Testis (tissue), 3 donors: ENCODE data around the gene PIGU. TPM values are rescaled to one million over a fixed set of nuclear protein-coding genes. Genes with fewer than 3 reads are reported as not detected.

ENCODE experiments used
- DNase-seq: peaks from one replicate; pipeline ENCODE4 v3.0.0-alpha.2; 2019
- H3K27ac ChIP-seq, 2 donors: fragments of 200-600 bp; sonication (generic); one replicate each; pipeline ENCODE4 v1.5.1; 2019
- H3K27me3 ChIP-seq: fragments of 200-600 bp; sonication (generic); one replicate; pipeline ENCODE4 v1.5.1; 2019
- H3K36me3 ChIP-seq: fragments of 200-600 bp; sonication (generic); one replicate; pipeline ENCODE4 v1.5.1; 2017; ENCODE audit warnings: low read depth; ENCODE audit errors: missing control alignments
- H3K4me1 ChIP-seq: fragments of 200-600 bp; sonication (generic); one replicate; pipeline ENCODE4 v1.5.1; 2019
- H3K4me3 ChIP-seq, 2 donors: fragments of 200-600 bp; sonication (generic); one replicate each; pipeline ENCODE4 v1.5.1; 2017 to 2019
- H3K9me3 ChIP-seq: fragments of 200-600 bp; sonication (generic); one replicate; pipeline ENCODE4 v1.5.1; 2017
- POLR2A ChIP-seq: fragments of 450-650 bp; IDR thresholded peaks from one replicate; pipeline ENCODE4 v1.6.1; 2017; ENCODE audit warnings: antibody characterized with exemption, mild to moderate bottlenecking, moderate library complexity
- WGBS, 2 donors: methylation state at CpG; one replicate each; pipeline ENCODE4 v1.1.5; 2018; 5-methylcytosine and 5-hydroxymethylcytosine counted together
- intact Hi-C: fragments of 100-400 bp; cut with DNase I; formaldehyde crosslinking; loops from one replicate; pipeline ENCODE4 v1.15.1; 2023; ENCODE audit warnings: low total_unique reads
- polyA plus RNA-seq: library from polyadenylated mRNA; stranded (reverse); fragments of 350-450 nt; fragmentation: Illumina TruSeq; extraction: RNeasy Lipid Tissue Mini Kit (QIAGEN cat#74804); gene quantifications from one replicate; pipeline ENCODE4 v1.2.3, GENCODE V29; 2014; ENCODE audit warnings: low read depth, low replicate concordance; ENCODE audit not compliant: insufficient read depth
- total RNA-seq, 2 donors: library from RNA; depleted of rRNA; stranded (reverse); fragments of >200 nt; gene quantifications; one replicate each; pipeline ENCODE4 v1.2.3, GENCODE V29; 2016
- TF ChIP-seq, protein P1 (sequence below), 3 experiments: fragments of 450-650 bp in 2 of 3; fragments of 200-600 bp in 1 of 3; sonication (generic) in 1 of 3; IDR thresholded peaks; one replicate each; pipeline ENCODE4 v1.5.1; 2016 to 2019; ENCODE audit warnings: antibody characterized with exemption in 3 of 3, mild to moderate bottlenecking in 2 of 3, moderate library complexity in 1 of 3

The PIGU gene
- total and polyA plus RNA-seq, 3 donors from 2014 or later = 35.0 to 48.9 (median 35.7) TPM

DNA sequence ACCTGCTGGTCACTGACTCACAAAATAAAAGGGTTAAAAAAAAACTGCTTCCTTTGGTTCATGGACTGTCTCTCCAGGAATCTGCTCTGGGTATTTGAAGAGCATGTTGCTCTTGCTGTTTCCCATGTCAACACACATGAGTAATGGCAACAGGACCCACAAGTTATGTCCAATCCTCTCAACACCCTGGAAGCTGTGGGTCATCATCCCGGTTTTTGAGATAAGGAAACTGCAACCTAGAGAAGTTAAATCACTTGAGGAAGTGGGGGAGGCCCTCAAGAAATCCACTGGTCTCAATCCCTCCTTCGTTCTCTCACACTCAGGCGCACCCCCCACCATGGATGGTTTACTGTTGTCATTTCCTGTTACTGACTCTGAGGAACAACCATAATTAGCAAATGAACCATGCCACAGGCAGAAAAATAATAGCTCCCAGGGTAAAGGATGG lies 106.0 kb downstream of the PIGU start:
- Histone ChIP-seq H3K36me3 (no peaks in the 10 kb centered on the region), H3K27ac (no peak overlapping the region), H3K4me3 (no peak overlapping the region), H3K27me3 (no peaks in the 10 kb centered on the region), H3K4me1 (no peaks in the 10 kb centered on the region), H3K9me3 (no peaks in the 10 kb centered on the region)
- intact Hi-C loops = no loop called here
- DNase-seq = no peak
- no peak for TF ChIP-seq POLR2A
- TF ChIP-seq, protein P1, sequence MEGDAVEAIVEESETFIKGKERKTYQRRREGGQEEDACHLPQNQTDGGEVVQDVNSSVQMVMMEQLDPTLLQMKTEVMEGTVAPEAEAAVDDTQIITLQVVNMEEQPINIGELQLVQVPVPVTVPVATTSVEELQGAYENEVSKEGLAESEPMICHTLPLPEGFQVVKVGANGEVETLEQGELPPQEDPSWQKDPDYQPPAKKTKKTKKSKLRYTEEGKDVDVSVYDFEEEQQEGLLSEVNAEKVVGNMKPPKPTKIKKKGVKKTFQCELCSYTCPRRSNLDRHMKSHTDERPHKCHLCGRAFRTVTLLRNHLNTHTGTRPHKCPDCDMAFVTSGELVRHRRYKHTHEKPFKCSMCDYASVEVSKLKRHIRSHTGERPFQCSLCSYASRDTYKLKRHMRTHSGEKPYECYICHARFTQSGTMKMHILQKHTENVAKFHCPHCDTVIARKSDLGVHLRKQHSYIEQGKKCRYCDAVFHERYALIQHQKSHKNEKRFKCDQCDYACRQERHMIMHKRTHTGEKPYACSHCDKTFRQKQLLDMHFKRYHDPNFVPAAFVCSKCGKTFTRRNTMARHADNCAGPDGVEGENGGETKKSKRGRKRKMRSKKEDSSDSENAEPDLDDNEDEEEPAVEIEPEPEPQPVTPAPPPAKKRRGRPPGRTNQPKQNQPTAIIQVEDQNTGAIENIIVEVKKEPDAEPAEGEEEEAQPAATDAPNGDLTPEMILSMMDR (IDR thresholded peaks at IDR 0.05) = no peak
- 55 to 60% methylated on average over 3 of the region's 3 CpGs for WGBS, 2 donors

DNA sequence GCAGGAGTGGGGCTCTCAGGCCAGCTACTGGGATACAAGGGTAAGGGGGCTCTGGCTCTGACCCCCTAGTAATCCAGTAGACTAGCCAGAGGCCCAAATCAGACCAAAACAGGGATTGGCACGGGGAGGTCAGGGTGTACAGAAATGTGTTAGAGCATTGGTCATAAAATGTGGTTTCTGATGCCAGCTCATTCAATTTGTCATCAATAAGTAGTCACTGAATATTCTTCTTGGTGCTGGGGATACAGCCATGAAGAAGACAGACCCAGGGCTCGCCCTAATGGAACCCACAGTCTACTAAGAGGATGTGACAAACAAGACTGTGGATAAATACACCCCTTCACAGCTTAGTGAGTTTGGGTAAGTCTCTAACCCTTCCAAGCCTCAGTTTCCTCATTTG lies 107.3 kb downstream of the PIGU start:
- 87 to 95% methylated on average over 2 of the region's 2 CpGs for WGBS, 2 donors
- H3K27ac ChIP-seq = no peak overlapping the region
- intact Hi-C loops = no loop called here
- no peaks in the 10 kb centered on the region for H3K36me3 ChIP-seq
- DNase-seq = no peak
- H3K4me1 ChIP-seq = no peaks in the 10 kb centered on the region
- no peak overlapping the region for H3K4me3 ChIP-seq
- no peaks in the 10 kb centered on the region for H3K27me3 ChIP-seq
- TF ChIP-seq, protein P1 (IDR thresholded peaks at IDR 0.05) = no peak
- TF ChIP-seq POLR2A = no peak
- H3K9me3 ChIP-seq = no peaks in the 10 kb centered on the region

- TF ChIP-seq, protein P1 (IDR thresholded peaks at IDR 0.05) = no peak
- TF ChIP-seq POLR2A = no peak
- 92 to 94% methylated on average over 14 to 15 of the region's 15 CpGs for WGBS, 2 donors
- H3K4me1 ChIP-seq = no peaks in the 10 kb centered on the region
- H3K27ac ChIP-seq = no peak overlapping the region
- no peak for DNase-seq
- H3K4me3 ChIP-seq = no peak overlapping the region
- H3K9me3 ChIP-seq = no peaks in the 10 kb centered on the region
- H3K36me3 ChIP-seq = no peaks in the 10 kb centered on the region
- intact Hi-C loops = no loop called here
- no peaks in the 10 kb centered on the region for H3K27me3 ChIP-seq
These were observed 108.7 kb downstream of the PIGU start for GRCh38 chr20:34567892-34568865.

GRCh38 chr20:34566978-34567891 lies 109.7 kb downstream of the PIGU start:
- Histone ChIP-seq H3K4me1 (no peaks in the 10 kb centered on the region), H3K27ac (no peak overlapping the region), H3K4me3 (no peak overlapping the region), H3K9me3 (no peaks in the 10 kb centered on the region), H3K27me3 (no peaks in the 10 kb centered on the region), H3K36me3 (no peaks in the 10 kb centered on the region)
- DNase-seq = no peak
- TF ChIP-seq POLR2A = no peak
- TF ChIP-seq, protein P1 (IDR thresholded peaks at IDR 0.05) = no peak
- intact Hi-C loops = no loop called here
- 86% methylated on average over 9 of the region's 9 CpGs for WGBS, 2 donors
